ENCODE measurements around the gene GNG8. TPM values are rescaled to one million over a fixed set of nuclear protein-coding genes. Genes with fewer than 3 reads are reported as not detected.

The GNG8 gene
- total RNA-seq, 1 donor from 2014 or later, result 38.2 TPM

DNA sequence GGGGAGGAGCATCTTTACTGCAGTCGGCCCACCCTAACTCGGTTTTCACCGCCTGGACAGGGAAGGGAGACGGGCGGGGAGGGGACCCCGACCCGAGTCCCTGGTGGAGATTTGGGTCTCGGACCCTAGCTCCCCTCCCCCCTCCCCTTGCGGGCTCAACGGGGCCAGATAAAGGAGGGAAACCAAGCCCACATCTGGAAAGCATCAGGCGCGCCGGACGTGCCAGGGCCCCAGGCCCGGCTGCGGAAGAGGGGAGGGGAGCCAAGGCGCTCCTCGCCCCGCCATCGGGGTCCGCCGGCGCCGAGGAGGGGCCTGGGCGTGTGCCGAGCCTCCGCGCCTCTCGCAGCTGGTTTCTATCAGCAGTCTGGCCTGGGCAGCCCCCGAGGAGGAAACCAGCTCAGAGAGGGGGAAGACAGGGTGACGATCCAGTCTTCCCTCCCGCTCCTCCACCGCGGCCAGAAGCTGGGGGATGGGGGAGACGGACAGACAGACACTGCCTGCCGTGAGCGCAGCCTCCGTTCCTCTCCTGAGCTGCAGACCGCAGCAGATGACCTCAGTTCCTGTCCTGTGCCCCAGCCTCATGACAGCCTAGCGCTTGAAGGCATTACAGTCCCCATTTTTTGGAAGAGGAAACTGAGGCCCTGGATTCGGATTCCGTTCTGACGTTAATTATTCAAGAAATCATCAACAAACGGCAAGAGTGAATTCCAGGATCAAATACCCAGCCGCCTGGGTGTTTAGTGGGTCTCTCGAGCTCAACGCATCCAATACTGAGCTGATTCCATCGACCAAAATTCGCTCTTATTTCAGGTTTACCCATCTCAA is 3.6 kb upstream of the GNG8 start:
- H3K4me3 Mint-ChIP-seq, result no peak overlapping the region
- H3K27me3 Mint-ChIP-seq, result peaks cover 8% of the 10 kb centered on the region
- ChIA-PET CTCF (interaction anchor here (0.7 kb wide), 1 partner anchor 20 kb away, joined by 3 read pairs; no protein-coding TSS in a partner anchor), POLR2A (interaction anchor here (0.6 kb wide), 1 partner anchor 50 kb away, joined by 6 read pairs; no protein-coding TSS in a partner anchor)
- no peak for DNase-seq
- H3K4me1 Mint-ChIP-seq, result peaks cover 18% of the 10 kb centered on the region
- no peak for ATAC-seq (ENCODE audit: low read depth)
- H3K27ac Mint-ChIP-seq, result no peak overlapping the region
- intact Hi-C loops (cut with micrococcal nuclease), result no loop called here
- no peaks in the 10 kb centered on the region for H3K36me3 Mint-ChIP-seq (ENCODE audit: low read depth)
- H3K9me3 Mint-ChIP-seq, result no peaks in the 10 kb centered on the region
- TF ChIP-seq, protein P1, sequence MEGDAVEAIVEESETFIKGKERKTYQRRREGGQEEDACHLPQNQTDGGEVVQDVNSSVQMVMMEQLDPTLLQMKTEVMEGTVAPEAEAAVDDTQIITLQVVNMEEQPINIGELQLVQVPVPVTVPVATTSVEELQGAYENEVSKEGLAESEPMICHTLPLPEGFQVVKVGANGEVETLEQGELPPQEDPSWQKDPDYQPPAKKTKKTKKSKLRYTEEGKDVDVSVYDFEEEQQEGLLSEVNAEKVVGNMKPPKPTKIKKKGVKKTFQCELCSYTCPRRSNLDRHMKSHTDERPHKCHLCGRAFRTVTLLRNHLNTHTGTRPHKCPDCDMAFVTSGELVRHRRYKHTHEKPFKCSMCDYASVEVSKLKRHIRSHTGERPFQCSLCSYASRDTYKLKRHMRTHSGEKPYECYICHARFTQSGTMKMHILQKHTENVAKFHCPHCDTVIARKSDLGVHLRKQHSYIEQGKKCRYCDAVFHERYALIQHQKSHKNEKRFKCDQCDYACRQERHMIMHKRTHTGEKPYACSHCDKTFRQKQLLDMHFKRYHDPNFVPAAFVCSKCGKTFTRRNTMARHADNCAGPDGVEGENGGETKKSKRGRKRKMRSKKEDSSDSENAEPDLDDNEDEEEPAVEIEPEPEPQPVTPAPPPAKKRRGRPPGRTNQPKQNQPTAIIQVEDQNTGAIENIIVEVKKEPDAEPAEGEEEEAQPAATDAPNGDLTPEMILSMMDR (IDR thresholded peaks at IDR 0.05), result no peak

- H3K36me3 Mint-ChIP-seq (ENCODE audit: low read depth), result peaks cover 2% of the 10 kb centered on the region
- no peak overlapping the region for H3K27ac Mint-ChIP-seq
- TF ChIP-seq, protein P1 (IDR thresholded peaks at IDR 0.05), result no peak
- ChIA-PET CTCF (interaction anchor here (0.6 to 2.5 kb wide), 5 partner anchors 20 to 106 kb away, joined by 3 to 16 read pairs (median 7); partner anchors contain the start of gene DACT3), POLR2A (interaction anchor here (0.7 to 4.3 kb wide), 4 partner anchors 19 to 43 kb away, joined by 5 to 23 read pairs (median 14); partner anchors contain the start of genes CALM3 and DACT3)
- no peak overlapping the region for H3K4me3 Mint-ChIP-seq
- H3K27me3 Mint-ChIP-seq, result peaks cover 6% of the 10 kb centered on the region
- intact Hi-C loops (cut with micrococcal nuclease), result no loop called here
- DNase-seq, result no peak
- H3K4me1 Mint-ChIP-seq, result peaks cover 34% of the 10 kb centered on the region
- no peak for ATAC-seq (ENCODE audit: low read depth)
- no peaks in the 10 kb centered on the region for H3K9me3 Mint-ChIP-seq
Observed at GRCh38 chr19:46637224-46637623, 1.2 kb upstream of the GNG8 start.

DNA sequence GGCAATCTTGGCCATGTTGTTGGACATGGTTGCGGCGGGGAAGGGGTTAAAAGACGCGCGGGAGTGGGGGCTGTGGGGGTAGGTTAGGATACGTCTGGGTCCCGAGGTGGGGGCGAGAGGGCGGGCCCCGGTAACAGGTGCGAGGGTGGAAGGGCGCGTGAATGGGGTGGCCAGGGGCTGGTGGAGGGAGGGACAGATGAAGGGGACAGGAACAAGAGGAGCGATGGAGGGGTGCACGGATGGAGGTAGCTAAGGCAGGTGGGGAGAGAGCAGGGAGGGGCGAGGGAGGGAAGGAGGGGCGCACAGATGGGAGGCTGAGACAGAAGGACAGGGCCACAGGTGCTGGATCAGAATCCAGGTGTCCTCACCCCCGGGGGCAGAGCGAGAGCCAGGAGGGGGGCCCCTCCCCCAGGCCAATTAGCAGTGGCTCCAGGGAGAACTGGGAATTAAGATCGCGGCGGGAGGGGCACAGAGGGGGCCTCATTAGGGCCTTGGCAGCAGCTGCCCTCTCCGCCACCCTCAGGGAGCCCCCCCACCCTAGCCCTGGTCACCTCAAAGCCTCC is 1.3 kb downstream of the GNG8 start:
- POLR2A ChIA-PET, result interaction anchor here (0.6 to 8.6 kb wide), 7 partner anchors 11 to 154 kb away, joined by 3 to 99 read pairs (median 7); partner anchors contain the start of genes CALM3, DACT3 and SLC1A5
- DNase-seq (no peak), ATAC-seq (ENCODE audit: low read depth) (no peak)
- intact Hi-C loops (cut with micrococcal nuclease), result loop anchor here (1.0 kb wide), 4 partner anchors 9 to 34 kb away; partner anchors contain the start of genes DACT3 and PTGIR
- Mint-ChIP-seq H3K36me3 (ENCODE audit: low read depth) (peaks cover 2% of the 10 kb centered on the region), H3K27me3 (no peaks in the 10 kb centered on the region), H3K27ac (peak overlapping the region; percentile 62), H3K9me3 (no peaks in the 10 kb centered on the region), H3K4me1 (peaks cover 31% of the 10 kb centered on the region), H3K4me3 (peak overlapping the region; percentile 81)
- CTCF ChIA-PET, result interaction anchor here (2.2 kb wide), 1 partner anchor 18 kb away, joined by 9 read pairs; no protein-coding TSS in a partner anchor
- TF ChIP-seq, protein P1 (IDR thresholded peaks at IDR 0.05), result no peak

DNA sequence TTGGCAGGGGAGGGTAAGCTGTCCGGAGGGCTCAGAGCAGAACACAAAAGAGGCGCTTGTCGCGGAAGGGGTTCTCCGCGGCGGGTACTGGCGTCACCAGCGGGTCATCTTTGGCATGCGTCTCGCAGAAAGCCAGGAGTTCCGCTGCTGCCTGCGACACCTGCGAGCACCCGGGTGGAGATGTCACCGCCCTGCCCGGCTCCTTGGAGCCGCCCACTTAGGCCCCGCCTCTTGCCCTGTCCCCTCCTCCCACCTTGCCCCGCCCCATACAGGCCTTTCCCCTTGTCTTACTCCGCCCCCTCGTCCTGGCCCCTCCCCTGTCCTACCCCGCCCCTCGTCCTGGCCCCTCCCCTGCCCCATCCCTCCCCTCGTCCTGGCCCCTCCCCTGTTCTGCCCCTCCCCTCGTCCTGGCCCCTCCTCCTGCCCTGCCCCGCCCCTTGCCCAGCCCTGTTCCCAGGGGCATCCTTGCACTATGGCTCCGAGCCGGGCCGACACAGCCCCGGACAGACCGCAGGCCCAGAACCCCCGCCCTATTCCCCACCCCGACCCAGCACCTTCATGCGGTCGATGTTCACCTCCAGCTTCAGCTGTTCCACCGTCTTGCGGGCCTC is 1.9 kb downstream of the GNG8 start:
- ATAC-seq (ENCODE audit: low read depth), result peak; percentile 80
- peak overlapping the region; percentile 64 for H3K27ac Mint-ChIP-seq
- TF ChIP-seq, protein P1 (IDR thresholded peaks at IDR 0.05), result no peak
- H3K36me3 Mint-ChIP-seq (ENCODE audit: low read depth), result peaks cover 2% of the 10 kb centered on the region
- peak overlapping the region; percentile 81 for H3K4me3 Mint-ChIP-seq
- H3K4me1 Mint-ChIP-seq, result peaks cover 30% of the 10 kb centered on the region
- CTCF ChIA-PET, result interaction anchor here (1.0 to 2.2 kb wide), 5 partner anchors 12 to 28 kb away, joined by 3 to 9 read pairs (median 4); partner anchors contain the start of gene DACT3
- DNase-seq, result peak; percentile 92
- intact Hi-C loops (cut with micrococcal nuclease), result loop anchor here (1.0 kb wide), 4 partner anchors 9 to 34 kb away; partner anchors contain the start of genes DACT3 and PTGIR
- no peaks in the 10 kb centered on the region for H3K9me3 Mint-ChIP-seq
- no peaks in the 10 kb centered on the region for H3K27me3 Mint-ChIP-seq
- POLR2A ChIA-PET, result interaction anchor here (0.6 to 8.6 kb wide), 9 partner anchors 9 to 111 kb away, joined by 3 to 99 read pairs (median 6); partner anchors contain the start of genes CALM3, DACT3 and PTGIR

Measured in activated B cell treated with CpG ODN at 0.5 μM for 24 hours (primary cell).